Activated CD8-positive, alpha-beta memory T cell treated with anti-CD3 and anti-CD28 coated beads for 24 hours (primary cell): Measurements from ENCODE around the gene TRIP13.
"Not testable (repeated sequence)": the region's sequence is repeated elsewhere in the genome, so short reads cannot be mapped to it uniquely, and the experiment has no call there.

Experiments
- DNase-seq: peaks from one replicate; pipeline ENCODE4 v3.0.0-alpha.2; 2020

Gene TRIP13

GRCh38 chr5:876398-877365 lies 16.0 kb upstream of the TRIP13 start:
- no peak for DNase-seq

DNA sequence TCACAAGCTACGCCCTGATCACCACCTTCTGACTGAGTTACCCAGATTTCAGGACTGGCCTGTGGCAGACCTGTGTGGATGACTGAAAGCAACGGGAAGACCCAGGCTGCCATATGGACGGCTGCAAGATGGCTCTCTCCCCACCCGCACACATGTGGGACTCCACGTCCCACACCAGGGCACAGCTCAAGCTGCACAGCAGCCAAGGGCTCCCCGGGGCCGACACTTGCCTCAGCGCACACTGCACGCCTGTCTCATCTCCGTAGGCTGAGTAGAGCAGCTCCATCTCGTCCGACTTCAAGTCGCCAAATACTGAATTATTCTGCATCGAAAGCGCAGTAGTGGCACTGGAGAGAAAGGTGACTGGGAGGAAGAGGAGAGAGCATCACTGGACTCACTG lies 14.6 kb upstream of the TRIP13 start:
- DNase-seq = no peak

- DNase-seq = not testable (repeated sequence)
Measured at GRCh38 chr5:878677-879076, 14.0 kb upstream of the TRIP13 start.

DNA sequence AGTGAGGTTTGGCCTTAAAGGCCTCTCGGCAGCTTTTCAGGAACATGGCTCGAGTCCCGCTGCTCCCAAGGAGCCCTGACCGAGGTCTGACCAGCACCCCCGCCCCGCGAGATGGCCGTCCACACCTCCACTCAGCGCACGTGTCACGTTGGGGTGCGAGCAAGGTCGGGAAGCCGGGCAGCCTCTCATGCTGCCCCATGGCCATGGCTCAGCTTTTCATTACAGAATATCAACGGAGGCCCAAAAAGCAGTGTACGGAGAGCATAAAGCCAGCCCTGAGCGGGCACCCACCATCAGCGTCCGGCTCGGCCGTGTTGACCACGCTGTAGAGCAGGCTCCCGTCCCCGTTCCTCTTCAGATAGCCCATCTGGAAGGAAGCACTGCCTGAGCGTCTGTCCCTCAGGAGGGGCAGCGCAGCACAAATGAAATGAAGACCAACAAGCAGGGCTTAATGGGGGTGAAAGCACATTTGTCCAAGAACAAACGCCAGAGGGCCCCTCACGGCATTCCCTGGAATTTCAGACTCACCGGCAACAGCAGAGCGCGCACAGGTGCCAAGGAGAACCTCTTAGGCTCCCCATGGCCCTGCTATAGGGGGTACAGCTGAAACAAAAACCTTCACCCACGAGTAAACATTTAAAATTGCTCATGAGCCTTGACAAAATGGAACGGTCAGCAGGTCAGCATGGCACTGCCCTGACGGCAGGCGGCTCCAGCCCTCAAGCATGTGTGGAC lies 11.7 kb upstream of the TRIP13 start:
- DNase-seq = no peak

DNA sequence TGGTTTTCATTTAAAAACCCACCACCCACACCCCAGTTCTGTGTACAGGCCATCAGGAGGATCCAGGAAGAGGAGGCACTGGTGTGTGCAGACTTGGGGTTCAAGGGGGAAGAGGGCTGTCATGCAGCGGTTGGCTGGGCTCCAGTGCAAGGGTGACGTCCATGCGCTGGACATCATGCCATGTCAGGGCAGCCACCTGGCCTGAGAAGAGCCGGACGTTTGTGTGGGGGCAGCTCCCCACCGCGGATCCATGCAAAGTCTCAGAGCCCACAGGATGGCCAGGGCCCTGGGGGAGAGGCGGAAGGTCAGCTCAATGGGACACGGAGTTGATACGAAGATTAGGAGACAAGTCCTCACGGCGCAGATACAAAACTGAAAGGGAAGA lies 11.1 kb upstream of the TRIP13 start:
- no peak for DNase-seq

DNA sequence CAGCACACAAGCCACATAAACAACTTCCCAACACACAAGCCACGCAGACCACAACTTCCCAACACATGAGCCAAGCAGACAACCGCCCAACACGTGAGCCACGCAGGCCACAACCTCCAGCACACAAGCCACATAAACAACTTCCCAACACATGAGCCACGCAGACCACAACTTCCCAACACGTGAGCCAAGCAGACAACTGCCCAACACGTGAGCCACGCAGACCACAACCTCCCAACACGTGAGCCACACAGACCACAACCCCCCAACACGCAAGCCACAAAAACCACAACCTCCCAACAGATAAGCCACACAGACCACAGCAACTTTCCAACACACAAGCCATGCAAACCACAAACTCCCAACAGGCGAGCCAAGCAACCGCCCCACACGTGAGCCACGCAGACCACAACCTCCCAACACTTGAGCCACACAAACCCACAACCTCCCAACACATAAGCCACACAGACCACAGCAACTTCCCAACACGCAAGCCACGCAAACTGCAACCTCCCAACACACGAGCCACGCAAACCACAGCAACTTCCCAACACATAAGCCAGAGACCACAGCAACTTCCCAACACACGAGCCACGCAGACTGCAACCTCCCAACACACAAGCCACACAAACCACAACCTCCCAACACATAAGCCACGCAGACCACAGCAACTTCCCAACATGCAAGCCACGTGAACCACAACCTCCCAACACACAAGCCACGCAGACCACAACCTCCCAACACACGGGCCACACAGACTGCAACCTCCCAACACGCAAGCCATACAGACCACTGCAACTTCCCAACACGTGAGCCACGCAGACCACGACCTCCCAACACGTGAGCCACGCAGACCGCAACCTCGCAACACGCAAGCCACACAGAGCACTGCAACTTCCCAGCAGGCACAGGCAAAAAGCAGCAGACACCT lies 10.2 kb upstream of the TRIP13 start:
- DNase-seq = no peak

- DNase-seq = no peak
Measured at GRCh38 chr5:883475-884181, 9.1 kb upstream of the TRIP13 start.

DNA sequence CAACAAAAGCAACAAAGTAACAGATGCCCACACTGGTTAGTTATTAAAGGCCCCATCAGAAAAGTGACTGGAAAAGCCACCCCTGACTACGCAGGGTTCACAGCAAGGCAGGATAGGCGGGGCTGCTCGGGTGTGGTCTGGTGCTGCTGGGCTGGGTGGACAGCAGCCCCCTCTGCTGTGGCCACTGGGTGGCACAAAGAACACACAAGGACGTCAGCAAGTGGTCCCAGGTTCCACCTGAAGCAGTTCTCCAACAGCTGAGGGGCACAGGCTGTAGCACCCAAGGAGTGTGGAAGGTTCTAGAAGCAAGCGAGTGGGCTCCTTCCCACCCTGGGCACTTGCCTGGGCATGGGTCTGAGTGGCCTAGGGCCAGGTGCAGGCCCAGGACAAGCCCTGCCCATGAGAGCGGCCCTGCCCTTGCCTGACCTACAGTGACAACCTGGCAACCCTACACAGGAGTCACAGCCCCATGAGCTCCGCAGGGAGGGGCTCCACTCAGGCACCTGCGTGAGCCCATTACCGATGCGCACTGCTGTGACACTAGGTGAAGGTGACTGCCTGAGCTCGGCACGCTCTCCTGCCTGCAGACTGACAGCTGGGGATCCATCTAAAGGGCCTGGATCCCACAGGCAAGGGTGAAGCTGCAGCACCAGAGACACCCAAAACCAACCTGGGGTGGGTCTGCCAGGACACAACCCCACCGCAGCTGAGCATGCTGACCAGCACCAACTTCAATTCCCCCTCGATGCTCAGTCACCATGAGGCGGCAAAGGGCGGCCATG lies 8.1 kb upstream of the TRIP13 start:
- no peak for DNase-seq

- no peak for DNase-seq
Measured at GRCh38 chr5:885127-885442, 7.6 kb upstream of the TRIP13 start.

GRCh38 chr5:885529-885928 lies 7.2 kb upstream of the TRIP13 start:
- DNase-seq = no peak

DNA sequence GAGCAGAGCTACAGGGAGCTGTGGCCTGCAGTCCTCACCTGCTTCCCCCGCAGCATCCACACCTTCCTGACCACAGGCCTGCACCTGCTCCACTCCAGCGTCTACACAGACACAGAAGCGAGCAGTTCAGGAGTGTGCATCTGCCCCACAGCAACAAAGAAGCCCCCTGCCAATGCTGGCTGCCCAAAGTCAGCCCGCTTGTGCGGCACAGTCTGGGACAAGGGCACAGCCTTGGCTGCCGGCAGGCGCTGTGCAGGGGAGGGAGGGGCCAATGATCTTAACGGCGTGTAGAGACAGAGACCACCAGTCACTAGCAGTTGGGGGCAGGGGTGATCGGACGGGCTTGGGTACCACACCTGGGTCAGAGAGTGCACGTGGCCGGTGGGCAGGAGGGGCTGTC lies 6.6 kb upstream of the TRIP13 start:
- DNase-seq = no peak

- no peak for DNase-seq
Measured at GRCh38 chr5:886716-887325, 5.9 kb upstream of the TRIP13 start.

DNA sequence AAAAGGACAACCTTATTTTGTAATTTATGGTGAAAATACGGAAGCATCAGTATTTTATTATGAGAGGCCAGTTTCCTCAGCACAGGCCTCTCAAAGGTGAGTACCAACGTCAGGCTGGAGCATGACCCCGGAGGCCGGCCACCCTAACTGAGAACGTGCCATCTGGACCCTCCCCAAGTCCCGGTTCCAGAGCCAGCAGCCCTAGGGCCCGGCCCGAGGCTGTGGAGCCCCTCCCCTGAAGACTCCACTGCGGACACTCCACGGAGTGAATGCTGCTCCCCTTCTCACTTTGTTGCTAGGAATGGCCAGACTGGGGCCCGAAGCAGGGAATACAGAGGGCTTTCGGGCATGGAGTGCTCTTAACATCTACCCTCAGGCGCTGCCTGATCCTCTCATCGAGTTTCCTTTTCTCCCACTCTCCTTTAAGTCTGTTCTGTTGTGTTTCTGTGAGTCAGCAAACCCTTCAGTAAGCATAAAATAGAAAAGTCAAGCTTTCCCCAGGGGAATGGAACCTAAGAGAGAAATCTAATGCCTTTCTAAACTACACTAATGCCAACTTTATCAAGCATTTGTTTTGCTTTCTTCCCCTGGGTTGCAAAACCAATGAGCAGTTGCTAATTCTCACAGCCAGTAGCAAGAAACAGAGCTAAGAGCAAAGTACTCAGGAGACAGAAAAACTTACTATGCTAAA lies 4.6 kb upstream of the TRIP13 start:
- DNase-seq = no peak

- no peak for DNase-seq
Measured at GRCh38 chr5:888638-889035, 4.0 kb upstream of the TRIP13 start.

DNA sequence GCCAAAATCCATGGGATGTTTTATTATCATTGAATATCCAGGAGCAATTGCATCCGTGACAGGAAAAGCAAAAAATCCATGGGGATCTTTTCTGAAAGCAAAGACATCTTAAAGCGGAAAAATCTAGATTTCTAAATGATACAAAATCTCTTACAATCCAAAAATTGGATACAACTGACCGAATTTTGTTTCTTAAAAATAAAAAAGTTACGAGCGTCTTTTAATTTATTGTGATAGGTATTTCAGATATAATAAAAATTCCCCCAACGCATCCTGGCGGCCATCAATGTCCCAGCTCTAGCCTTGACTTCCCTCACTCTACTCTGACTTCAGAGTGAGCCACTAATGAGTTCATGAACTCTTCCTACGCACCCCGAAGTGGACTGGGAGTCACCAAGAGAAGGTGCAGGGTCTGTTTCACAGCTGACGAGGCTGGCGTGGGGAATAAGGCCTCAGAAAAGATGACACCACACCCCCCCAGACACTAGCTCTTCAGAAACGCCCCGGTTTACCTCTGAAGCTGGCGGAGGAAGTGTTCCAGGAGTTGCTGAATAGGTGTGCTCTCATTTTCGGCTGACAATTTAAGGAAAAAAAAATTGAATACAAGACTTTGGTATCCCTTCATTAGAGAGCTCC lies 3.5 kb upstream of the TRIP13 start:
- no peak for DNase-seq

DNA sequence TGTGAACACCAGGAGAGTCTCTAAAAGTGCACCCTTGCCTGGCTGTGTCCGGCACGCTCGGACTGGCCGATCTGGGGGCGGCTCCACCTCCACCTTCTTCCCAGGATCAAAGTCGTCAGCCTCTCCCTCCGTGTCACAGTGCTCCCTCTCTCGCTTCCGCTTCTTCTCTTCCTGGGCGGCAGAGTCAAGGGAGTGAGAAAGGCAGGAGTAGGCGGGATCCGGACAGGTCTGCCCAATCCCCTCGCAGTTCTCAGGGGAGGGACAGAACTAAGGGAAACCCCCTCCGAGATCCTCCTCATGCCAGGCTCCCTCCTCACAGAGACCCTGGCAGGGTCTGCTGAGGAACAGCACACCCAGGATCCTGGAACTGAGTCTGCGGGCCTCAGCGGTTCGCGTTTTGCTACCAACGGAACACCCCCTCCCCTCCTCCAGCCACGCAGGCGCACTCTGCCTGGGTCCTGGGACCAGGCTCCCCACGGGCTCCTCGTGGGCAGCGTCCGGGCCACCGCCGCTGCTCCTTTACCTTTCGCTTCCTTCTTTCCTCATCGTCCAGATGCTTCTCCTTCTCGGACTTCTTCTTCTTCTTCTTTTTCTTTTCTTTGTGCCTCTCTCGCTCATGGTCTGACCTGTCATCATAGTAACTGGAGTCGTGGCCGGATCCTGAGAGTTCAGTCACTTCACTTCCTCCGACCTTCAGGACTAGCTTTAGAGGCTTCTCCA lies 1.4 kb upstream of the TRIP13 start:
- no peak for DNase-seq

DNA sequence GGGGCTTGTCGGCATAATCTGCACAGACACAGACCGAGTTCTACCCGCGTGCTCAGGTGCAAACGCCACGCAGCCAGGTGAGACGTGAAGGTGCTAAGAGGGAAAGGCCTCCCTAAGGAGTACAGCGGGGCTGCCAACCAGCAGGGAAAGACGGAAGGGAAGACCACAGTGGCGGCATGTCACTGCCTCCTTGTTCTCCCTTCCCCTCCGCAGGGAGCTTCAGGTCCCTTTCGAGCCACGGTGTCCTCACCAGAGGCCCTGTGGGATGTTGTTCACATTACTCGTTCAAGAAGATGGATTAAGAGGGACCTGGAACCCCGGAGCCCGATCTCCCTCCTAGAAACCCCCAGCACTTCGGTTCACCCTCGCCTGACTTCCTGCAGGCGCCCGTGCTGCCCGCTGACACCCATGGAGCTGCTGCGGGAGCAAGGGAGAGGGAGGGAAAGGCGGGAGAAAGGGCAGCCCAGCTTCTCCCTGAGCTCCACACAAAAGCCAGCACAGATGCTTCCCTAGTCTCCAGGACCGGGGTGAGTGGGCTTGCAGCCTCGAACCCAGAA lies 769 bp upstream of the TRIP13 start:
- no peak for DNase-seq

DNA sequence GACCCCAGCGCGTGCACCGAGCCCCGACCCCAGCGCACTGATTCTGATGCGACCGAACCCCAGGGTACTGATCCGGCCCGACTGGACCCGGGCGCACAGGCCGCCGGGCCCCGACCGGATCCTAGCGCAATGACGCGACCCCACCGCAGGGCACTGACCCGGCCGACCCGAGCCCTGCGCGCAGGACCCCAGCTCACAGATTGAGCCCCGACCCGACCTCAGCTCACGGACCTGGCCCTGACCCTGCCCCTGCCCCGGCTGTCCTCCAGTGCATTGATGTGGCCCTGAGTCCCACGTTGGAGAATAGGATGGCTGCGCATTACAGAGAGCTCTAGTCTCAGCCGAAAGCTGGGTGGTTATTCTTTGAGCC lies 438 bp downstream of the TRIP13 start:
- no peak for DNase-seq

DNA sequence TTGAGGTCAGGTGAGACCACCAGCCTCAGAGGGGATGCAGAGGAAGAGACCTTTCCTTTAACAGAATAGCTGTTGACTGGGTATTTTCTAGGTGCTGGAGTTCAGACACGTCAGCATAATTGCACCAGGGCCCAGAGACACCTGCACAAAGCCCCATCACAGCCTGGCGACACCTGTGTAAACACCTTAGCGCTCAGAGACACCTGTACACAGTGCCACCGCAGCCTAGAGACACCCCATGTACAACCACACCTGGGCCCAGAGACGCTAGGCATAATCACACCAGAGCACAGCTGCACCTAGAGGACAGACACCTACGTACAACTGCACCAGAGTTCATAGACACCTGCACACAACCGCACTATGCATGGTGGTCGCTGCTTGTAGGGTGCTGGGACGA lies 1.0 kb downstream of the TRIP13 start:
- no peak for DNase-seq
